ENCODE data around the gene GABBR2.

- TF ChIP-seq CTCF (IDR thresholded peaks at IDR 0.05) (no peak), POLR2A (IDR thresholded peaks at IDR 0.05) (no peak)
Measured at GRCh38 chr9:98477884-98478283, 230.9 kb downstream of the GABBR2 start.

Measured in suprapubic skin (tissue), 3 donors.